BLaER1 treated with 17β-estradiol and CSF1 and Interleukin-3, amounts not matched to agents 10 nM and 100 nM (cell line): ENCODE measurements around the gene APOL6.
A peak's percentile ranks its signal among the peaks of the same experiment; 100 is the strongest.
"Not testable (repeated sequence)": the region's sequence is repeated elsewhere in the genome, so short reads cannot be mapped to it uniquely, and the experiment has no call there.

Experiments used
- H3K27ac ChIP-seq, 11 experiments: shearing (Covaris generic); formaldehyde crosslinking; 2 replicates each; pipeline ENCODE4 v1.8.1; 2022
- H3K27me3 ChIP-seq, 11 experiments: shearing (Covaris generic); formaldehyde crosslinking; 2 replicates each; pipeline ENCODE4 v1.8.1; 2022
- H3K36me3 ChIP-seq, 11 experiments: shearing (Covaris generic); formaldehyde crosslinking; 2 replicates each; pipeline ENCODE4 v1.8.1; 2022
- H3K4me1 ChIP-seq, 10 experiments: shearing (Covaris generic); formaldehyde crosslinking; 2 replicates each; pipeline ENCODE4 v1.8.1; 2022
- H3K4me2 ChIP-seq, 11 experiments: shearing (Covaris generic); formaldehyde crosslinking; 2 replicates each; pipeline ENCODE4 v1.8.1; 2022
- H3K4me3 ChIP-seq, 10 experiments: shearing (Covaris generic); formaldehyde crosslinking; 2 replicates each; pipeline ENCODE4 v1.8.1; 2022
- H3K9ac ChIP-seq, 11 experiments: shearing (Covaris generic); formaldehyde crosslinking; 2 replicates each; pipeline ENCODE4 v1.8.1; 2022
- H3K9me3 ChIP-seq, 11 experiments: shearing (Covaris generic); formaldehyde crosslinking; replicated peaks in 1 of 11; 2 replicates each; pipeline ENCODE4 v1.8.1; 2022
- H4K20me1 ChIP-seq, 11 experiments: shearing (Covaris generic); formaldehyde crosslinking; 2 replicates each; pipeline ENCODE4 v1.8.1; 2022
- Cebpa-rat ChIP-seq, 11 experiments: shearing (Covaris generic); IDR thresholded peaks; 2 replicates each; pipeline ENCODE4 v1.8.1; 2022

The APOL6 gene

GRCh38 chr22:35664955-35665587 lies 16.8 kb downstream of the APOL6 start:
- TF ChIP-seq Cebpa-rat (IDR thresholded peaks at IDR 0.05), result no peak
- H3K4me1 ChIP-seq, result peaks cover 31 to 37% (median 33%) of the 10 kb centered on the region in 10 experiments
- peaks cover 0 to 5% (median 0%) of the 10 kb centered on the region in 11 experiments; a peak in 1 of 22 replicates for H4K20me1 ChIP-seq
- H3K27me3 ChIP-seq, result no peaks in the 10 kb centered on the region
- H3K9me3 ChIP-seq, result peaks cover 44 to 62% (median 51%) of the 10 kb centered on the region in 11 experiments
- peak overlapping the region in 2 of 10 experiments; percentile 22 to 25; a peak in 4 of 20 replicates for H3K4me3 ChIP-seq
- H3K36me3 ChIP-seq, result peaks cover 47 to 82% (median 60%) of the 10 kb centered on the region in 11 experiments
- no peak overlapping the region for H3K9ac ChIP-seq
- no peak overlapping the region for H3K27ac ChIP-seq
- H3K4me2 ChIP-seq, result no peak overlapping the region

- not testable (repeated sequence) for H4K20me1 ChIP-seq, H3K27me3 ChIP-seq, H3K9ac ChIP-seq, H3K27ac ChIP-seq, H3K4me2 ChIP-seq
- peaks cover 45 to 68% (median 57%) of the 10 kb centered on the region in 11 experiments for H3K9me3 ChIP-seq
- H3K4me3 ChIP-seq, result peak overlapping the region in 5 of 10 experiments; percentile 15 to 36 (median 30); a peak in 2 of 20 replicates
- H3K36me3 ChIP-seq, result peaks cover 37 to 66% (median 49%) of the 10 kb centered on the region in 11 experiments
- H3K4me1 ChIP-seq, result peaks cover 15 to 21% (median 17%) of the 10 kb centered on the region in 10 experiments
Observed at GRCh38 chr22:35666699-35667098, 18.5 kb downstream of the APOL6 start.

DNA sequence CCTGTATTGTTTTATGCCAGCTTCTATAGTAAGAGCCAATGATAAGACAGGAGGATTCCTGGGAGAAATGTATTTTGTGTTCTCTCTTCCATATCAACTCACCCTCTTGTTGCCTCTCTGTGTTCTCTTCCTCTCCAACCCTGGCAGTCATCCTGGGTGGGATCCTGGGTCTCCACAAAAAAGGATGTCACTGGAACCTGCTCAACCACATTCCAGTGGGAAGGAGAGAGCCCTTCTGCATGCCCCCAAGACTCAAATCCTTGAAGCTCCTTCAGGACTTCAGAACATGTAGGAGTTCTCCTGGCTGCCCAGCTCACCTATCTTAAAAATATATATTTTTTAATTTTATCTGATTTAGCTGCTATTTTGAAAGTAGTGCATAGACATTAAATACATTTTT lies 26.1 kb downstream of the APOL6 start:
- TF ChIP-seq Cebpa-rat (IDR thresholded peaks at IDR 0.05), result no peak
- no peaks in the 10 kb centered on the region for H4K20me1 ChIP-seq
- no peak overlapping the region for H3K27ac ChIP-seq
- no peak overlapping the region for H3K4me2 ChIP-seq
- H3K4me1 ChIP-seq, result no peaks in the 10 kb centered on the region
- no peaks in the 10 kb centered on the region for H3K27me3 ChIP-seq
- peaks cover 21 to 61% (median 41%) of the 10 kb centered on the region in 11 experiments for H3K9me3 ChIP-seq
- H3K36me3 ChIP-seq, result no peaks in the 10 kb centered on the region; a peak in 1 of 22 replicates
- H3K9ac ChIP-seq, result no peak overlapping the region
- no peak overlapping the region for H3K4me3 ChIP-seq

- H3K27ac ChIP-seq, result not testable (repeated sequence)
Observed at GRCh38 chr22:35676065-35676464, 27.8 kb downstream of the APOL6 start.

GRCh38 chr22:35677460-35678187 lies 29.4 kb downstream of the APOL6 start:
- no peak for TF ChIP-seq Cebpa-rat (IDR thresholded peaks at IDR 0.05)
- Histone ChIP-seq H3K9ac (no peak overlapping the region), H3K4me1 (no peaks in the 10 kb centered on the region), H3K36me3 (peaks cover 0 to 3% (median 0%) of the 10 kb centered on the region in 11 experiments; a peak in 4 of 22 replicates), H3K4me2 (no peak overlapping the region), H3K27ac (no peak overlapping the region), H4K20me1 (no peaks in the 10 kb centered on the region), H3K9me3 (peaks cover 37 to 65% (median 50%) of the 10 kb centered on the region in 11 experiments), H3K4me3 (no peak overlapping the region), H3K27me3 (no peaks in the 10 kb centered on the region)

More at GRCh38 chr22:35676065-35676464, 27.8 kb downstream of the APOL6 start:
- not testable (repeated sequence) for H3K27me3 ChIP-seq, H3K4me3 ChIP-seq, H3K9ac ChIP-seq, H3K4me1 ChIP-seq, H3K36me3 ChIP-seq, H4K20me1 ChIP-seq, H3K4me2 ChIP-seq
- H3K9me3 ChIP-seq, result peaks cover 31 to 65% (median 49%) of the 10 kb centered on the region in 11 experiments

DNA sequence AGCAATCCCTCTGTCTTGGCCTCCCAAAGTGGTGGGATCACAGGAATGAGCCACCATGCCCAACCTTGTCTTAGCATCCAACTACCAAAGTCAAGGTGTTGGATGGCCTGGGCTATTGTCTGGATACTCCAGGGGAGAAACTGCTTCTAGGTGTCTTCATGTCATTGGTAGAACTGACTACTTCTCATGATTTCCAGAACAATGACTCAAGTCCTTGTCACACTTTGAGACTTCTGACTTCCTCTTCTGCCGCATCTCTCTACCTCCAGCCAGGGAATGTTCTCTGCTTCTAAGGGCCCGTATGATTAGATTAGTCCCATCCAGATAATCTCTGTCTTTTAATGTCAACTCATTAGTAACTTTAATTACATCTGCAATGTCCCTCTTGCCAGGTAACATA lies 30.6 kb downstream of the APOL6 start:
- Histone ChIP-seq H3K4me3 (no peak overlapping the region), H3K36me3 (peaks cover 0 to 3% (median 0%) of the 10 kb centered on the region in 11 experiments; a peak in 4 of 22 replicates), H3K27ac (no peak overlapping the region), H3K27me3 (no peaks in the 10 kb centered on the region), H3K4me1 (no peaks in the 10 kb centered on the region), H3K9me3 (peaks cover 37 to 55% (median 44%) of the 10 kb centered on the region in 11 experiments), H4K20me1 (no peaks in the 10 kb centered on the region), H3K9ac (no peak overlapping the region), H3K4me2 (no peak overlapping the region)
- no peak for TF ChIP-seq Cebpa-rat (IDR thresholded peaks at IDR 0.05)

- H3K4me2 ChIP-seq, H3K9ac ChIP-seq, H3K4me1 ChIP-seq, H3K4me3 ChIP-seq, H4K20me1 ChIP-seq, H3K27ac ChIP-seq, H3K27me3 ChIP-seq, H3K36me3 ChIP-seq: not testable (repeated sequence)
- peaks cover 37 to 49% (median 44%) of the 10 kb centered on the region in 11 experiments for H3K9me3 ChIP-seq
Observed at GRCh38 chr22:35679492-35679891, 31.2 kb downstream of the APOL6 start.

DNA sequence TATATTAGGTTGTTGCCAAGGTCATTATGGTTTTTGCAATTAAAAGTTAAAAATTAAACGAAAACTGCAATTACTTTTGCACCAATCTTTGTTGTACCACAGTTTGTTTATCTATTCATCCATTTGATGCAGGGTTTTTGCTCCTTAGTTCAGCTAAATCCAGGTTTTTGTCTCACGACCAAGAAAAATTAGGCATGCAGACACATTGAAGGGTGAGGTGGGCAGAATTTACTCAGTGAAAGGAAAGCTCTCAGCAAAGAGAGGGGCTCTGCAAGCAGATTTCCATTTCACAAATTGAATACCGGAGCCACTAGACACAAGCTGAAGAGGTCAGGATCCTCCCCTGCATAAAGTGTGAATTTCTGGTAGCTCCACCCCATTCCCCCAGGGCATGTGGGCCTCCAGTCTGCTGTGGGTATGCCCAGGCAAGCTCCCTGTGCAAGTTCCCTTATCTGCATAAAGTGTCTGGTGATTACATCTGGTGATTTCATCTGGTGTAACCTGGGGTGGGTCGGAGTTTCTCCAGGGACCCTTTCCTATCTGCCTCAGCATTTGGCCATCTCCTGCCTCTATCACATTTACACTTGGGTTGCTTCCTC lies 33.3 kb downstream of the APOL6 start:
- peaks cover 20 to 34% (median 26%) of the 10 kb centered on the region in 11 experiments for H3K9me3 ChIP-seq
- H3K27ac ChIP-seq, result no peak overlapping the region
- H3K4me2 ChIP-seq, result no peak overlapping the region
- no peak overlapping the region for H3K4me3 ChIP-seq
- TF ChIP-seq Cebpa-rat (IDR thresholded peaks at IDR 0.05), result no peak
- H3K4me1 ChIP-seq, result no peaks in the 10 kb centered on the region
- H4K20me1 ChIP-seq, result no peaks in the 10 kb centered on the region
- no peak overlapping the region for H3K9ac ChIP-seq
- no peaks in the 10 kb centered on the region for H3K27me3 ChIP-seq
- H3K36me3 ChIP-seq, result peaks cover 0 to 3% (median 0%) of the 10 kb centered on the region in 11 experiments; a peak in 3 of 22 replicates

DNA sequence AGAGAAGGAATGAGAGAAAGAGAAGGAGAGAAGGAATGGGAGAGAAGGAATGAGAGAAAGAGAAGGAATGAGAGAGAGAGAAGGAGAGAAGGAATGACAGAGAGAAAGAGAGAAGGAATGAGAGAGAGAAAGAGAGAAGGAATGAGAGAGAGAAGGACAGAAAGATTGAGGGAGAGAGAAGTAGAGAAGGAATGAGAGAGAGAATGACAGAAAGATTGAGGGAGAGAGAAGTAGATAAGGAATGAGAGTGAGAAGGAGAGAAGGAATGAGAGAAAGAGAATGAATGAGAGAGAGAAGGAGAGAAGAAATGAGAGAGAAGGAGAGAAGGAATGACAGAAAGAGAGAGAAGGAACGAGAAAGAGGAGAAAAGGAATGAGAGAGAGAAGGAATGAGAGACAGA lies 35.3 kb downstream of the APOL6 start:
- Histone ChIP-seq H3K36me3 (peaks cover 0 to 3% (median 0%) of the 10 kb centered on the region in 11 experiments; a peak in 3 of 22 replicates), H3K9me3 (peaks cover 20 to 30% (median 23%) of the 10 kb centered on the region in 11 experiments), H3K4me1 (no peaks in the 10 kb centered on the region), H4K20me1 (no peaks in the 10 kb centered on the region), H3K4me3 (no peak overlapping the region), H3K9ac (no peak overlapping the region), H3K27me3 (no peaks in the 10 kb centered on the region), H3K4me2 (no peak overlapping the region), H3K27ac (no peak overlapping the region)
- no peak for TF ChIP-seq Cebpa-rat (IDR thresholded peaks at IDR 0.05)
